Measurements from ENCODE around the gene PRKG2. TPM values are rescaled to one million over a fixed set of nuclear protein-coding genes. Genes with fewer than 3 reads are reported as not detected.
"Not testable (repeated sequence)": the region's sequence is repeated elsewhere in the genome, so short reads cannot be mapped to it uniquely, and the experiment has no call there.

PRKG2 gene
- total RNA-seq, 2 experiments from 2014 or later, result 0.15 to 0.25 TPM

GRCh38 chr4:81227968-81228367 lies 12.9 kb upstream of the PRKG2 start:
- Mint-ChIP-seq H3K4me1 (no peaks in the 10 kb centered on the region), H3K4me3 (no peak overlapping the region), H3K27me3 (no peaks in the 10 kb centered on the region), H3K27ac (no peak overlapping the region), H3K36me3 (ENCODE audit: low read depth) (no peaks in the 10 kb centered on the region), H3K9me3 (peaks cover 5% of the 10 kb centered on the region)
- ChIA-PET POLR2A (no interaction called here), CTCF (no interaction called here)
- no peak for DNase-seq

- H3K27ac Mint-ChIP-seq, result no peak overlapping the region
- CTCF ChIA-PET, result no interaction called here
- no peaks in the 10 kb centered on the region for H3K36me3 Mint-ChIP-seq (ENCODE audit: low read depth)
- peaks cover 5% of the 10 kb centered on the region for H3K9me3 Mint-ChIP-seq
- no peaks in the 10 kb centered on the region for H3K4me1 Mint-ChIP-seq
- POLR2A ChIA-PET, result no interaction called here
- no peaks in the 10 kb centered on the region for H3K27me3 Mint-ChIP-seq
- DNase-seq, result no peak
- H3K4me3 Mint-ChIP-seq, result no peak overlapping the region
Measured at GRCh38 chr4:81227138-81227537, 12.1 kb upstream of the PRKG2 start.

- Mint-ChIP-seq H3K4me1 (no peaks in the 10 kb centered on the region), H3K36me3 (ENCODE audit: low read depth) (no peaks in the 10 kb centered on the region), H3K27ac (no peak overlapping the region), H3K27me3 (peaks cover 4% of the 10 kb centered on the region), H3K4me3 (no peak overlapping the region), H3K9me3 (no peaks in the 10 kb centered on the region)
- ChIA-PET CTCF (no interaction called here), POLR2A (no interaction called here)
- no peak for DNase-seq
Measured at GRCh38 chr4:81225252-81225651, 10.2 kb upstream of the PRKG2 start.

- DNase-seq; H3K4me1 Mint-ChIP-seq; H3K27ac Mint-ChIP-seq; H3K4me3 Mint-ChIP-seq; H3K36me3 Mint-ChIP-seq (ENCODE audit: low read depth); H3K9me3 Mint-ChIP-seq; CTCF ChIA-PET; POLR2A ChIA-PET: not testable (repeated sequence)
- H3K27me3 Mint-ChIP-seq, result peaks cover 16% of the 10 kb centered on the region
Measured at GRCh38 chr4:81222082-81222472, 7.1 kb upstream of the PRKG2 start.

GRCh38 chr4:81221303-81222081 lies 6.5 kb upstream of the PRKG2 start:
- H3K36me3 Mint-ChIP-seq (ENCODE audit: low read depth), result no peaks in the 10 kb centered on the region
- H3K9me3 Mint-ChIP-seq, result no peaks in the 10 kb centered on the region
- ChIA-PET CTCF (no interaction called here), POLR2A (no interaction called here)
- H3K4me3 Mint-ChIP-seq, result no peak overlapping the region
- no peak for DNase-seq
- no peak overlapping the region for H3K27ac Mint-ChIP-seq
- H3K27me3 Mint-ChIP-seq, result peaks cover 20% of the 10 kb centered on the region
- H3K4me1 Mint-ChIP-seq, result no peaks in the 10 kb centered on the region

- no peaks in the 10 kb centered on the region for H3K36me3 Mint-ChIP-seq (ENCODE audit: low read depth)
- POLR2A ChIA-PET, result no interaction called here
- DNase-seq, result no peak
- peaks cover 31% of the 10 kb centered on the region for H3K27me3 Mint-ChIP-seq
- H3K4me3 Mint-ChIP-seq, result no peak overlapping the region
- H3K4me1 Mint-ChIP-seq, result peaks cover 6% of the 10 kb centered on the region
- CTCF ChIA-PET, result no interaction called here
- H3K9me3 Mint-ChIP-seq, result no peaks in the 10 kb centered on the region
- no peak overlapping the region for H3K27ac Mint-ChIP-seq
Measured at GRCh38 chr4:81220271-81220670, 5.2 kb upstream of the PRKG2 start.

GRCh38 chr4:81218206-81218605 lies 3.2 kb upstream of the PRKG2 start:
- Mint-ChIP-seq H3K9me3 (no peaks in the 10 kb centered on the region), H3K27ac (no peak overlapping the region), H3K4me3 (no peak overlapping the region), H3K4me1 (peaks cover 9% of the 10 kb centered on the region), H3K27me3 (peaks cover 33% of the 10 kb centered on the region), H3K36me3 (ENCODE audit: low read depth) (no peaks in the 10 kb centered on the region)
- ChIA-PET POLR2A (no interaction called here), CTCF (no interaction called here)
- DNase-seq, result no peak

- H3K27ac Mint-ChIP-seq, result no peak overlapping the region
- H3K9me3 Mint-ChIP-seq, result no peaks in the 10 kb centered on the region
- H3K36me3 Mint-ChIP-seq (ENCODE audit: low read depth), result no peaks in the 10 kb centered on the region
- DNase-seq, result no peak
- ChIA-PET POLR2A (no interaction called here), CTCF (no interaction called here)
- H3K4me3 Mint-ChIP-seq, result no peak overlapping the region
- H3K27me3 Mint-ChIP-seq, result peaks cover 33% of the 10 kb centered on the region
- peaks cover 9% of the 10 kb centered on the region for H3K4me1 Mint-ChIP-seq
Measured at GRCh38 chr4:81217779-81218178, 2.8 kb upstream of the PRKG2 start.

- Mint-ChIP-seq H3K4me1 (peaks cover 9% of the 10 kb centered on the region), H3K36me3 (ENCODE audit: low read depth) (no peaks in the 10 kb centered on the region), H3K27ac (no peak overlapping the region), H3K4me3 (no peak overlapping the region), H3K9me3 (no peaks in the 10 kb centered on the region), H3K27me3 (peaks cover 39% of the 10 kb centered on the region)
- no peak for DNase-seq
- POLR2A ChIA-PET, result no interaction called here
- CTCF ChIA-PET, result no interaction called here
Measured at GRCh38 chr4:81215931-81216330, 909 bp upstream of the PRKG2 start.

GRCh38 chr4:81214144-81214880 lies 710 bp downstream of the PRKG2 start:
- H3K4me3 Mint-ChIP-seq, result peak overlapping the region; percentile 54
- peaks cover 44% of the 10 kb centered on the region for H3K27me3 Mint-ChIP-seq
- H3K36me3 Mint-ChIP-seq (ENCODE audit: low read depth), result no peaks in the 10 kb centered on the region
- H3K9me3 Mint-ChIP-seq, result no peaks in the 10 kb centered on the region
- CTCF ChIA-PET, result interaction anchor here (0.7 kb wide), 1 partner anchor 1028 kb away, joined by 3 read pairs; no protein-coding TSS in a partner anchor
- no peak for DNase-seq
- POLR2A ChIA-PET, result no interaction called here
- H3K27ac Mint-ChIP-seq, result no peak overlapping the region
- H3K4me1 Mint-ChIP-seq, result peaks cover 9% of the 10 kb centered on the region

- Mint-ChIP-seq H3K36me3 (ENCODE audit: low read depth) (no peaks in the 10 kb centered on the region), H3K27ac (no peak overlapping the region), H3K4me3 (no peak overlapping the region), H3K4me1 (peaks cover 9% of the 10 kb centered on the region), H3K9me3 (no peaks in the 10 kb centered on the region), H3K27me3 (peaks cover 43% of the 10 kb centered on the region)
- no peak for DNase-seq
- POLR2A ChIA-PET, result no interaction called here
- CTCF ChIA-PET, result interaction anchor here (0.7 kb wide), 1 partner anchor 1029 kb away, joined by 3 read pairs; no protein-coding TSS in a partner anchor
Measured at GRCh38 chr4:81213671-81214070, 1.4 kb downstream of the PRKG2 start.

GRCh38 chr4:81211956-81212355 lies 3.1 kb downstream of the PRKG2 start:
- Mint-ChIP-seq H3K27me3 (peaks cover 40% of the 10 kb centered on the region), H3K27ac (no peak overlapping the region), H3K36me3 (ENCODE audit: low read depth) (no peaks in the 10 kb centered on the region), H3K4me1 (peaks cover 9% of the 10 kb centered on the region), H3K4me3 (no peak overlapping the region), H3K9me3 (no peaks in the 10 kb centered on the region)
- no peak for DNase-seq
- CTCF ChIA-PET, result no interaction called here
- POLR2A ChIA-PET, result no interaction called here

- Mint-ChIP-seq H3K4me1 (no peaks in the 10 kb centered on the region), H3K4me3 (no peak overlapping the region), H3K27me3 (peaks cover 28% of the 10 kb centered on the region), H3K36me3 (ENCODE audit: low read depth) (no peaks in the 10 kb centered on the region), H3K9me3 (no peaks in the 10 kb centered on the region), H3K27ac (no peak overlapping the region)
- no peak for DNase-seq
- ChIA-PET CTCF (no interaction called here), POLR2A (no interaction called here)
Measured at GRCh38 chr4:81207828-81208227, 7.2 kb downstream of the PRKG2 start.
